Right lobe of liver (tissue), 6 donors: ENCODE measurements around the gene HOXA11. TPM values are rescaled to one million over a fixed set of nuclear protein-coding genes. Genes with fewer than 3 reads are reported as not detected.
A peak's percentile ranks its signal among the peaks of the same experiment; 100 is the strongest.

Experiments used
- ATAC-seq, 4 donors: fragments of 200-7000 bp; cut with Tn5 transposase; one replicate each; pipeline ENCODE4 v1.9.1; 2020; ENCODE audit warnings: mild to moderate bottlenecking in 4 of 4, moderate library complexity in 4 of 4
- DNase-seq, 3 donors: peaks; one replicate each; pipeline ENCODE4 v3.0.0-alpha.2; 2020
- H3K27ac ChIP-seq, 3 donors: fragments of 200-600 bp; one replicate each; pipeline ENCODE4 v1.8.0; 2022
- H3K27me3 ChIP-seq, 2 donors: fragments of 200-600 bp; one replicate each; pipeline ENCODE4 v1.8.0; 2022
- H3K36me3 ChIP-seq, 4 donors: fragments of 200-600 bp; sonication (generic) in 1 of 4; one replicate each; pipeline versions ENCODE4 v1.5.1 to v1.8.0; 2017 to 2022; ENCODE audit warnings: control low read depth in 1 of 4
- H3K4me1 ChIP-seq, 4 donors: fragments of 200-600 bp; sonication (generic) in 1 of 4; one replicate each; pipeline versions ENCODE4 v1.5.1 to v1.8.0; 2017 to 2022; ENCODE audit warnings: control low read depth in 1 of 4
- H3K4me3 ChIP-seq, 3 donors: fragments of 200-600 bp; one replicate each; pipeline ENCODE4 v1.8.0; 2022
- H3K9me3 ChIP-seq, 4 donors: fragments of 200-600 bp; sonication (generic) in 1 of 4; one replicate each; pipeline versions ENCODE4 v1.5.1 to v1.8.0; 2017 to 2022; ENCODE audit warnings: control low read depth in 1 of 4
- CTCF ChIP-seq, 4 donors: fragments of 200-600 bp in 3 of 4; fragments of 450-650 bp in 1 of 4; IDR thresholded peaks; one replicate each; pipeline versions ENCODE4 v1.5.1 to v1.8.0; 2016 to 2022; ENCODE audit warnings: antibody characterized with exemption in 4 of 4, mild to moderate bottlenecking in 2 of 4
- POLR2A ChIP-seq: fragments of 450-650 bp; IDR thresholded peaks from one replicate; pipeline ENCODE4 v1.6.1; 2017; ENCODE audit warnings: antibody characterized with exemption, mild to moderate bottlenecking
- WGBS: methylation state at CpG from one replicate; pipeline ENCODE4 v1.1.6; 2018; ENCODE audit warnings: low coverage, low lambda C conversion rate; ENCODE audit not compliant: insufficient coverage; ENCODE audit errors: missing lambda C conversion rate; 5-methylcytosine and 5-hydroxymethylcytosine counted together
- intact Hi-C, 2 donors: fragments of 100-400 bp; cut with DNase I; formaldehyde crosslinking; loops; one replicate each; pipeline versions ENCODE4 v1.11.2 to v1.14.1; 2022
- total RNA-seq, 6 experiments: library from RNA; depleted of rRNA in 2 of 6; stranded (reverse); fragments of >200 nt in 2 of 6; fragmentation: NEBNext Ultra II Directional in 3 of 6; extraction: Animal tissue kit (Norgen Biotek cat#: 25700) in 3 of 6; gene quantifications; one replicate each; pipeline versions ENCODE4 v1.1.0 to v1.2.4, GENCODE V29; 2016 to 2023
- donor health status: DM: no; HTN: yes; CAD: no.
- donor health status: DM: no; HTN: no; CAD: no.
- donor health status: DM: no; HTN: no; CAD: no.
- donor health status: DM: no; HTN: yes; CAD: no.
- donor health status: DM: no; HTN: yes; CAD: no.

The HOXA11 gene
- total RNA-seq, 6 experiments from 2014 or later = not detected

- DNase-seq (peak in 2 of 3 donors; percentile 40 to 53), ATAC-seq (peak in 3 of 4 donors; percentile 12 to 19 (median 14))
- Histone ChIP-seq H3K27me3 (peaks cover 45 to 97% of the 10 kb centered on the region in 2 donors), H3K9me3 (no peaks in the 10 kb centered on the region), H3K4me1 (peaks cover 0 to 7% (median 0%) of the 10 kb centered on the region in 4 donors), H3K27ac (no peak overlapping the region), H3K4me3 (peak overlapping the region; percentile 1 to 27 (median 23)), H3K36me3 (no peaks in the 10 kb centered on the region)
- 0% methylated on average over 17 of the region's 58 CpGs for WGBS
- TF ChIP-seq POLR2A (no peak), CTCF (IDR thresholded peaks at IDR 0.05) (no peak)
- intact Hi-C loops = no loop called here
Observed at GRCh38 chr7:27172823-27173510, 12.1 kb downstream of the HOXA11 start.

- intact Hi-C loops = no loop called here
- DNase-seq = peak in 1 of 3 donors; percentile 27
- H3K4me1 ChIP-seq = peaks cover 0 to 7% (median 0%) of the 10 kb centered on the region in 4 donors
- peaks cover 45 to 97% of the 10 kb centered on the region in 2 donors for H3K27me3 ChIP-seq
- no peaks in the 10 kb centered on the region for H3K36me3 ChIP-seq
- TF ChIP-seq CTCF (IDR thresholded peaks at IDR 0.05) (no peak), POLR2A (no peak)
- WGBS = 0% methylated on average over 5 of the region's 10 CpGs
- no peaks in the 10 kb centered on the region for H3K9me3 ChIP-seq
- ATAC-seq = no peak
- H3K27ac ChIP-seq = no peak overlapping the region
- no peak overlapping the region for H3K4me3 ChIP-seq
Observed at GRCh38 chr7:27172315-27172774, 12.7 kb downstream of the HOXA11 start.

GRCh38 chr7:27171637-27172314 is 13.3 kb downstream of the HOXA11 start:
- WGBS = 7% methylated on average over 24 of the region's 30 CpGs
- no peaks in the 10 kb centered on the region for H3K9me3 ChIP-seq
- no peak overlapping the region for H3K4me3 ChIP-seq
- no peak overlapping the region for H3K27ac ChIP-seq
- ATAC-seq (no peak), DNase-seq (peak in 1 of 3 donors; percentile 28)
- TF ChIP-seq CTCF (IDR thresholded peaks at IDR 0.05) (no peak), POLR2A (no peak)
- intact Hi-C loops = no loop called here
- H3K4me1 ChIP-seq = peaks cover 0 to 7% (median 0%) of the 10 kb centered on the region in 4 donors
- H3K36me3 ChIP-seq = no peaks in the 10 kb centered on the region
- H3K27me3 ChIP-seq = peaks cover 45 to 97% of the 10 kb centered on the region in 2 donors

GRCh38 chr7:27171325-27171636 is 13.8 kb downstream of the HOXA11 start:
- DNase-seq = peak in 1 of 3 donors; percentile 50
- WGBS = 6% methylated on average over 8 of the region's 8 CpGs

More at GRCh38 chr7:27171325-27171636, 13.8 kb downstream of the HOXA11 start:
- Histone ChIP-seq H3K4me3 (no peak overlapping the region), H3K36me3 (no peaks in the 10 kb centered on the region), H3K9me3 (no peaks in the 10 kb centered on the region), H3K27ac (no peak overlapping the region), H3K27me3 (peaks cover 50 to 97% of the 10 kb centered on the region in 2 donors), H3K4me1 (peaks cover 0 to 7% (median 0%) of the 10 kb centered on the region in 4 donors)
- ATAC-seq = no peak
- TF ChIP-seq CTCF (IDR thresholded peaks at IDR 0.05) = no peak
- no peak for TF ChIP-seq POLR2A
- intact Hi-C loops = no loop called here
